ENCODE results near the gene SGIP1.

SGIP1 gene

GRCh38 chr1:66505671-66506392 is 28.1 kb upstream of the SGIP1 start:
- Histone ChIP-seq H3K79me2 (ENCODE audit: insufficient read depth, low read depth) (no peaks in the 10 kb centered on the region), H3K4me2 (no peak overlapping the region), H3K27ac (no peak overlapping the region), H3K4me3 (IDR thresholded peaks at IDR 0.05; ENCODE audit: insufficient read depth, low read depth, low read length) (no peak overlapping the region), H3K36me3 (ENCODE audit: insufficient read depth) (no peaks in the 10 kb centered on the region), H3K27me3 (ENCODE audit: insufficient read depth, low read depth) (no peaks in the 10 kb centered on the region), H2AFZ (ENCODE audit: low read depth) (no peak overlapping the region), H3K4me1 (ENCODE audit: low read depth, poor library complexity, severe bottlenecking) (no peaks in the 10 kb centered on the region), H3K9ac (no peak overlapping the region), H4K20me1 (ENCODE audit: insufficient read depth) (no peaks in the 10 kb centered on the region)
- TF ChIP-seq CTCF (conservative IDR thresholded peaks at IDR 0.05; ENCODE audit: low read depth, low read length) = no peak

- Histone ChIP-seq H3K27ac (no peak overlapping the region), H3K36me3 (ENCODE audit: insufficient read depth) (no peaks in the 10 kb centered on the region), H4K20me1 (ENCODE audit: insufficient read depth) (no peaks in the 10 kb centered on the region), H3K4me1 (ENCODE audit: low read depth, poor library complexity, severe bottlenecking) (no peaks in the 10 kb centered on the region), H2AFZ (ENCODE audit: low read depth) (no peak overlapping the region), H3K4me2 (no peak overlapping the region), H3K27me3 (ENCODE audit: insufficient read depth, low read depth) (no peaks in the 10 kb centered on the region), H3K79me2 (ENCODE audit: insufficient read depth, low read depth) (no peaks in the 10 kb centered on the region), H3K4me3 (IDR thresholded peaks at IDR 0.05; ENCODE audit: insufficient read depth, low read depth, low read length) (no peak overlapping the region), H3K9ac (no peak overlapping the region)
- no peak for TF ChIP-seq CTCF (conservative IDR thresholded peaks at IDR 0.05; ENCODE audit: low read depth, low read length)
These were observed 27.6 kb upstream of the SGIP1 start for GRCh38 chr1:66506393-66506687.

- Histone ChIP-seq H3K4me2 (no peak overlapping the region), H2AFZ (ENCODE audit: low read depth) (no peak overlapping the region)
These were observed 27.0 kb upstream of the SGIP1 start for GRCh38 chr1:66506991-66507390.

GRCh38 chr1:66510407-66510806 is 23.5 kb upstream of the SGIP1 start:
- H3K27me3 ChIP-seq (ENCODE audit: insufficient read depth, low read depth) = no peaks in the 10 kb centered on the region
- H4K20me1 ChIP-seq (ENCODE audit: insufficient read depth) = no peaks in the 10 kb centered on the region
- no peaks in the 10 kb centered on the region for H3K4me1 ChIP-seq (ENCODE audit: low read depth, poor library complexity, severe bottlenecking)
- TF ChIP-seq CTCF (conservative IDR thresholded peaks at IDR 0.05; ENCODE audit: low read depth, low read length) = no peak
- H3K4me2 ChIP-seq = no peak overlapping the region
- H3K9ac ChIP-seq = no peak overlapping the region
- no peaks in the 10 kb centered on the region for H3K79me2 ChIP-seq (ENCODE audit: insufficient read depth, low read depth)
- no peaks in the 10 kb centered on the region for H3K36me3 ChIP-seq (ENCODE audit: insufficient read depth)
- no peak overlapping the region for H2AFZ ChIP-seq (ENCODE audit: low read depth)
- H3K27ac ChIP-seq = no peak overlapping the region
- H3K4me3 ChIP-seq (IDR thresholded peaks at IDR 0.05; ENCODE audit: insufficient read depth, low read depth, low read length) = no peak overlapping the region

More at GRCh38 chr1:66506991-66507390, 27.0 kb upstream of the SGIP1 start:
- no peaks in the 10 kb centered on the region for H4K20me1 ChIP-seq (ENCODE audit: insufficient read depth)
- H3K4me3 ChIP-seq (IDR thresholded peaks at IDR 0.05; ENCODE audit: insufficient read depth, low read depth, low read length) = no peak overlapping the region
- H3K27ac ChIP-seq = no peak overlapping the region
- no peaks in the 10 kb centered on the region for H3K36me3 ChIP-seq (ENCODE audit: insufficient read depth)
- H3K79me2 ChIP-seq (ENCODE audit: insufficient read depth, low read depth) = no peaks in the 10 kb centered on the region
- no peak for TF ChIP-seq CTCF (conservative IDR thresholded peaks at IDR 0.05; ENCODE audit: low read depth, low read length)
- no peaks in the 10 kb centered on the region for H3K27me3 ChIP-seq (ENCODE audit: insufficient read depth, low read depth)
- no peak overlapping the region for H3K9ac ChIP-seq
- no peaks in the 10 kb centered on the region for H3K4me1 ChIP-seq (ENCODE audit: low read depth, poor library complexity, severe bottlenecking)
